IPS-20b (cell line): ENCODE data around the gene SELPLG.
"Not testable (repeated sequence)": the region's sequence is repeated elsewhere in the genome, so short reads cannot be mapped to it uniquely, and the experiment has no call there.

ENCODE experiments used
- H3K27ac ChIP-seq: one replicate; pipeline ENCODE4 v1.5.1; 2013; ENCODE audit warnings: low read length
- H3K27me3 ChIP-seq: 2 replicates; pipeline ENCODE4 v1.6.1; 2013; ENCODE audit warnings: mild to moderate bottlenecking, low read length, inconsistent platforms; ENCODE audit not compliant: insufficient read depth
- H3K36me3 ChIP-seq: 2 replicates; pipeline ENCODE4 v1.6.1; 2013; ENCODE audit warnings: low read depth, mild to moderate bottlenecking, inconsistent platforms, low read length, moderate library complexity; ENCODE audit not compliant: insufficient read depth
- H3K4me1 ChIP-seq: 2 replicates; pipeline ENCODE4 v1.6.1; 2013; ENCODE audit warnings: mild to moderate bottlenecking, control low read depth, inconsistent platforms, low read length, moderate library complexity; ENCODE audit not compliant: insufficient read depth
- H3K4me3 ChIP-seq: 2 replicates; pipeline ENCODE4 v1.5.1; 2013; ENCODE audit warnings: mild to moderate bottlenecking, low read length, inconsistent platforms
- H3K9ac ChIP-seq: 2 replicates; pipeline ENCODE4 v1.6.1; 2013; ENCODE audit warnings: low read depth, mild to moderate bottlenecking, inconsistent platforms, low read length, moderate library complexity
- H3K9me3 ChIP-seq: 2 replicates; pipeline ENCODE4 v1.6.1; 2013; ENCODE audit warnings: mild to moderate bottlenecking, low read depth, low read length, inconsistent platforms; ENCODE audit not compliant: insufficient read depth

Gene SELPLG

GRCh38 chr12:108622421-108622820 lies 11.3 kb downstream of the SELPLG start:
- Histone ChIP-seq H3K9me3 (no peaks in the 10 kb centered on the region), H3K4me1 (peaks cover 8% of the 10 kb centered on the region), H3K36me3 (no peaks in the 10 kb centered on the region), H3K27me3 (no peaks in the 10 kb centered on the region), H3K4me3 (no peak overlapping the region), H3K9ac (no peak overlapping the region), H3K27ac (peak overlapping the region; percentile 66)

- H3K4me3 ChIP-seq, result no peak overlapping the region
- no peak overlapping the region for H3K27ac ChIP-seq
- H3K9ac ChIP-seq, result no peak overlapping the region
- H3K27me3 ChIP-seq, result no peaks in the 10 kb centered on the region
- peaks cover 8% of the 10 kb centered on the region for H3K4me1 ChIP-seq
- H3K9me3 ChIP-seq, result no peaks in the 10 kb centered on the region
- H3K36me3 ChIP-seq, result no peaks in the 10 kb centered on the region
Observed at GRCh38 chr12:108621161-108621560, 12.5 kb downstream of the SELPLG start.

- Histone ChIP-seq H3K27me3 (no peaks in the 10 kb centered on the region), H3K9me3 (no peaks in the 10 kb centered on the region; the same call in 1 of the 2 replicates), H3K4me1 (peaks cover 4% of the 10 kb centered on the region; the same call in 1 of the 2 replicates), H3K27ac (no peak overlapping the region), H3K9ac (no peak overlapping the region), H3K36me3 (no peaks in the 10 kb centered on the region), H3K4me3 (no peak overlapping the region)
Observed at GRCh38 chr12:108620236-108620879, 13.3 kb downstream of the SELPLG start.

- H3K36me3 ChIP-seq, result no peaks in the 10 kb centered on the region
- H3K4me1 ChIP-seq, result no peaks in the 10 kb centered on the region; the same call in 1 of the 2 replicates
- no peak overlapping the region for H3K27ac ChIP-seq
- no peak overlapping the region for H3K9ac ChIP-seq
- H3K4me3 ChIP-seq, result no peak overlapping the region
- H3K9me3 ChIP-seq, result no peaks in the 10 kb centered on the region; the same call in 1 of the 2 replicates
- no peaks in the 10 kb centered on the region for H3K27me3 ChIP-seq
Observed at GRCh38 chr12:108619369-108620160, 14.1 kb downstream of the SELPLG start.

- H3K36me3 ChIP-seq, H3K4me1 ChIP-seq, H3K4me3 ChIP-seq, H3K9ac ChIP-seq, H3K9me3 ChIP-seq, H3K27me3 ChIP-seq, H3K27ac ChIP-seq: not testable (repeated sequence)
Observed at GRCh38 chr12:108618953-108619274, 14.8 kb downstream of the SELPLG start.

GRCh38 chr12:108618079-108618952 lies 15.4 kb downstream of the SELPLG start:
- Histone ChIP-seq H3K9me3 (no peaks in the 10 kb centered on the region; the same call in 1 of the 2 replicates), H3K4me3 (no peak overlapping the region), H3K36me3 (no peaks in the 10 kb centered on the region), H3K4me1 (no peaks in the 10 kb centered on the region; the same call in 1 of the 2 replicates), H3K9ac (no peak overlapping the region), H3K27me3 (no peaks in the 10 kb centered on the region), H3K27ac (no peak overlapping the region)

- Histone ChIP-seq H3K4me1 (no peaks in the 10 kb centered on the region; the same call in 1 of the 2 replicates), H3K4me3 (no peak overlapping the region), H3K27ac (no peak overlapping the region), H3K9ac (no peak overlapping the region), H3K27me3 (no peaks in the 10 kb centered on the region), H3K36me3 (no peaks in the 10 kb centered on the region), H3K9me3 (no peaks in the 10 kb centered on the region; the same call in 1 of the 2 replicates)
Observed at GRCh38 chr12:108616941-108617858, 16.5 kb downstream of the SELPLG start.

GRCh38 chr12:108616359-108616758 lies 17.3 kb downstream of the SELPLG start:
- H3K4me1 ChIP-seq, result no peaks in the 10 kb centered on the region
- no peaks in the 10 kb centered on the region; the same call in 1 of the 2 replicates for H3K9me3 ChIP-seq
- no peak overlapping the region for H3K4me3 ChIP-seq
- no peaks in the 10 kb centered on the region for H3K36me3 ChIP-seq
- no peaks in the 10 kb centered on the region for H3K27me3 ChIP-seq
- H3K27ac ChIP-seq, result no peak overlapping the region
- H3K9ac ChIP-seq, result no peak overlapping the region

GRCh38 chr12:108615918-108616317 lies 17.8 kb downstream of the SELPLG start:
- H3K4me1 ChIP-seq, result no peaks in the 10 kb centered on the region
- H3K9me3 ChIP-seq, result no peaks in the 10 kb centered on the region; the same call in 1 of the 2 replicates
- H3K27me3 ChIP-seq, result no peaks in the 10 kb centered on the region
- no peak overlapping the region for H3K27ac ChIP-seq
- H3K36me3 ChIP-seq, result no peaks in the 10 kb centered on the region
- no peak overlapping the region for H3K4me3 ChIP-seq
- no peak overlapping the region for H3K9ac ChIP-seq

- H3K4me3 ChIP-seq, result no peak overlapping the region
- H3K36me3 ChIP-seq, result no peaks in the 10 kb centered on the region
- H3K9ac ChIP-seq, result no peak overlapping the region
- H3K27me3 ChIP-seq, result no peaks in the 10 kb centered on the region
- H3K9me3 ChIP-seq, result no peaks in the 10 kb centered on the region; the same call in 1 of the 2 replicates
- no peaks in the 10 kb centered on the region; the same call in 1 of the 2 replicates for H3K4me1 ChIP-seq
- no peak overlapping the region for H3K27ac ChIP-seq
Observed at GRCh38 chr12:108614639-108615038, 19.1 kb downstream of the SELPLG start.

GRCh38 chr12:108614041-108614440 lies 19.7 kb downstream of the SELPLG start:
- H3K9me3 ChIP-seq, result no peaks in the 10 kb centered on the region; the same call in 1 of the 2 replicates
- no peaks in the 10 kb centered on the region; the same call in 1 of the 2 replicates for H3K4me1 ChIP-seq
- no peak overlapping the region for H3K9ac ChIP-seq
- H3K36me3 ChIP-seq, result no peaks in the 10 kb centered on the region
- no peak overlapping the region for H3K4me3 ChIP-seq
- H3K27ac ChIP-seq, result no peak overlapping the region
- no peaks in the 10 kb centered on the region for H3K27me3 ChIP-seq
